ENCODE data around the gene PLXNA4.

The PLXNA4 gene

DNA sequence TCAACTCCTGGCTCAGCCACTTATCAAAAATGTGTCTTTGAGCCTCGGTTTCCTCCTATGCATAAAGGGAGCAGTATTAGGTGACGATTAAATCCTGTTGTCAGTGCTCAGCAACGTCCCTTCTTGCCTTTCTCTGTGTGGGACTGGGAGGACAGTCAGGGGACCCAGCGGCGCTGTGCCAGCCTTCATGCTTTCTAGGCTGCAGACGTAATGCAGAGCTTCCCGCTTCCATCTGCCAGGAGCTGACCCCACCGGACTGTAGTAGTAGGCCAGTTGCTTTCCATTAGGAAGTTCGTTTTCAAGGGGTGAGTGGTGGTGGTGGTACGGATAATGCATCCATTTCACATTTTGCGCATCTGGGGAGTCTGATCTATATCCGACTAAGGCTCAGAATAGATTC is 321.8 kb downstream of the PLXNA4 start:
- H3K4me3 ChIP-seq (ENCODE audit: low read depth, low read length): no peak overlapping the region
- DNase-seq (ENCODE audit: low read depth): no peak
- TF ChIP-seq, protein P1, sequence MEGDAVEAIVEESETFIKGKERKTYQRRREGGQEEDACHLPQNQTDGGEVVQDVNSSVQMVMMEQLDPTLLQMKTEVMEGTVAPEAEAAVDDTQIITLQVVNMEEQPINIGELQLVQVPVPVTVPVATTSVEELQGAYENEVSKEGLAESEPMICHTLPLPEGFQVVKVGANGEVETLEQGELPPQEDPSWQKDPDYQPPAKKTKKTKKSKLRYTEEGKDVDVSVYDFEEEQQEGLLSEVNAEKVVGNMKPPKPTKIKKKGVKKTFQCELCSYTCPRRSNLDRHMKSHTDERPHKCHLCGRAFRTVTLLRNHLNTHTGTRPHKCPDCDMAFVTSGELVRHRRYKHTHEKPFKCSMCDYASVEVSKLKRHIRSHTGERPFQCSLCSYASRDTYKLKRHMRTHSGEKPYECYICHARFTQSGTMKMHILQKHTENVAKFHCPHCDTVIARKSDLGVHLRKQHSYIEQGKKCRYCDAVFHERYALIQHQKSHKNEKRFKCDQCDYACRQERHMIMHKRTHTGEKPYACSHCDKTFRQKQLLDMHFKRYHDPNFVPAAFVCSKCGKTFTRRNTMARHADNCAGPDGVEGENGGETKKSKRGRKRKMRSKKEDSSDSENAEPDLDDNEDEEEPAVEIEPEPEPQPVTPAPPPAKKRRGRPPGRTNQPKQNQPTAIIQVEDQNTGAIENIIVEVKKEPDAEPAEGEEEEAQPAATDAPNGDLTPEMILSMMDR (IDR thresholded peaks at IDR 0.05; ENCODE audit: low read depth, low read length, missing control alignments): no peak

DNA sequence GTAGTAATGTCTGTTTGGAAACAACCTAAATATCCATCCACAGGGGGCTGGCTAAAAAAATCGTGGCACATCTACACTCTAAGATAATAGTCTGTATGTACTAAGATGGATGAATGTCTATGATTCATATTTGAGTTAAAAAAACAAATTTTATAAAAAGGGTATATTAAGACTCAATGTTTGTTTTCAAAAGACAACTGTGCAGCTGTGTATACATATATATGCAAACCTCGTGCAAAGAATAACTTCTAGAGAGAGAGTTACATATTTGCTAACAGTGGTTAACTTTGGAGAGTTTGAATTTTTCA is 323.5 kb downstream of the PLXNA4 start:
- DNase-seq (ENCODE audit: low read depth): no peak
- H3K4me3 ChIP-seq (ENCODE audit: low read depth, low read length): no peak overlapping the region
- TF ChIP-seq, protein P1 (IDR thresholded peaks at IDR 0.05; ENCODE audit: low read depth, low read length, missing control alignments): no peak

DNA sequence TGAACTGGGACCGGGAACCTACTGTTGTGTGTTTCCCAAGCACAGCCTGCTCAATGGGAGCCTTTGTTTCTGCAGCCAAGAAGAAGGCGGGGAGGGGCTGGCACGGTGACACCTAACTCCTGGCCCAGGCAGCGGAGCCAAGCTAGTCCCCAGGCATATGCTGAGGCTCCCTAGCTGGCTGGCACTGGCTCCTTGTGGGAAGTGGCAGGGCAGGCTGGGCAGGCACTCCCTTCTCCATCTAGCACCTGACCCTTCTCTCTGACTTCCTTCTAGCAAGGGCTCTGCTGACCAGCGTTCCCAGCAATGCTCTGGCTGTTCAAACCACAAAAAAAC is 325.0 kb downstream of the PLXNA4 start:
- TF ChIP-seq, protein P1 (IDR thresholded peaks at IDR 0.05; ENCODE audit: low read depth, low read length, missing control alignments): no peak
- DNase-seq (ENCODE audit: low read depth): no peak
- H3K4me3 ChIP-seq (ENCODE audit: low read depth, low read length): no peak overlapping the region

DNA sequence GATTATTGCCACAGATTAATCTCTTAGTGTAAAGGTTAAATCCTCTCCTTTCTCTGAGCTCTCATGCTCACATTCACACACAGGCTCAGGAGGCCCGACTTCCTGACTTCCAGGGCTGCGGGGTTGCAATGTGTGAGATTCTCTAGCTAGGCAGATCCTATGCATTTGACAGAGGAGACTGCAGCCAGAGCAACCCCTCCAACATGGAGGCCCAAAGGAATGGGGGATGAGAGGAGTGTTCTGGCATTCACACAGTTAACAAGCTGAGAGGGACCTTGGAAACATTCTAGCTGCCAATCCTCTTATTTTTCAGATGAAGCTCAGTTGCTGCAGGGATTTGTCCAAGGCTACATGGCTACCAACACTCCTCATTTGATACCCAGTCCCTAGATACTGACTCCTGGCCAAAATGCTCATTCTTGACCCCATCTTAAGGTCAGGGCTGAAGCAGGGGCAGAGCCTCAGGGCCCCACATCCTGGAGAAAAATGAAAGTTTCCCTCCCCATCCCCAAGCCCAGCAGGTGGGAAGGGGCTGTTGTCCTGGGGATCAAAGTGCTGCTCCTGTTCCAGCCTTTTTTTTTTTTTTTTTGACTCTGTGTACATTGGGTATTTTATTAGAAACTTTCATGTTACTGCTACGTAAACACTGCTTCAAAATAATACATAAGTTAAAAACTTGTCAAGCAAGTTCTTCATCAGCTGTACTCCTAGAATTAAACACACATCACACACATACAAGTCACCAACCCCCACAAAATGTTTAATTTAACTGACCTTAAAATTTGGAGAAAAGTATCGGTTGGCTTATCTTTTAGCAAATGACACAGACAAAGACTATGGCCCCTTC is 325.6 kb downstream of the PLXNA4 start:
- TF ChIP-seq, protein P1 (IDR thresholded peaks at IDR 0.05; ENCODE audit: low read depth, low read length, missing control alignments): no peak
- H3K4me3 ChIP-seq (ENCODE audit: low read depth, low read length): no peak overlapping the region
- no peak for DNase-seq (ENCODE audit: low read depth)

DNA sequence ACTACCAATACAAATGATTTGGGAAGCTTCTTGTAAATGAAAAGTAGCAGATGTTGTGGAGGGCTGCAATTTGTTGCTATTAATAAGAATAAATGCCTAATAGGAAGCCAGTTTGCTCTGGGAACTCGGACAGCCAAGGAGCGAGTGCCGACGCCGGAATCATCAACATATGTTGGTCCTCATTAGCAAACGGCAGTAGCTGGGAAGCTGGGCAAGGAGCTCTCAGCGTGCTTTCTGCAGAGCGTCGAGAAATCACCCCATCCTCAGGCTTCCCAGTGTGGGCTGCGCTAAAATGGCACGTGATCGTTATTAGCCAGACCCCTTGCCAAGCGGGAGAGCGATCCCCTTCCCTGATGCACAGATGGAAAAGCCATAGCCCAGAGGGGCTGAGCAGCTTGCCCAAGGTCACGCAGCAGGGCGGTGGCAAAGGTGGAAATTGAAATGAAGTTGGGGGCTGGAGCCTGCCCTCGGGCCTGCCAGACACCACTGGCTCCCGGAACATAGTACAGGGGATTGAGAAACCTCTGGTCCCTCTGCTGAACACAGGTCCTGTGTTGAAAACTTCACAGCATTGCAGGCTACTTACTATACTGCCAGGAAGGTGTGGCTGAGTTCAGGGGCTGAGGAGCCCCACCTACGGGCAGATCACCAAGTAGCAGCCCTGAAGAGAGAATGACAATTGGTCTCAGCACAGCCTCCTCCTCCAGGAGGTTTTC is 326.9 kb downstream of the PLXNA4 start:
- no peak for DNase-seq (ENCODE audit: low read depth)
- H3K4me3 ChIP-seq (ENCODE audit: low read depth, low read length): no peak overlapping the region
- TF ChIP-seq, protein P1 (IDR thresholded peaks at IDR 0.05; ENCODE audit: low read depth, low read length, missing control alignments): no peak

DNA sequence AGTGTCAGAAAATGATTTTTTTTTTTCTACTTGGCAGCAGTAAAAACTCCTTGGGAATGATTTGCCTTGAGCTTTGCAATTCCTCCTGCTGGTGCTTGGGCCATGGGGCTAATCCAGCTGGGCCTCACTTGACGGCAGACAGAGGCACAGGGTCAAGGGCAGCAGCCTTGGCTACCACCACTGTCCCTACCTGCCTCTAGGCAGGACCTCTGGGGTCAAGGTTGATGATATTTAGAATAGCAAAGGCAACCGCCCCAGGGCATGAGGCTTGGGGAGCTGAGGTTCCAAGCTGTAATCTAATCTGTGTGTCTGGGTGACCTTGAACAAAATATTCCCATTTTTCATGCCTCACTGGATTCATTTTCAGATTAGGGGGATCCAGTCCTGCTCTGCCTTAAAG is 327.4 kb downstream of the PLXNA4 start:
- TF ChIP-seq, protein P1 (IDR thresholded peaks at IDR 0.05; ENCODE audit: low read depth, low read length, missing control alignments): no peak
- DNase-seq (ENCODE audit: low read depth): no peak
- no peak overlapping the region for H3K4me3 ChIP-seq (ENCODE audit: low read depth, low read length)
